ENCODE data around the gene CCSER1.

CCSER1 gene

GRCh38 chr4:90614371-90614770, 487.2 kb downstream of the CCSER1 start:
- ChIA-PET CTCF (interaction anchor here (1.5 to 2.4 kb wide), 2 partner anchors 10 to 16 kb away, joined by 3 to 5 read pairs; no protein-coding TSS in a partner anchor), POLR2A (no interaction called here)
- no peak for DNase-seq (ENCODE audit: extremely low spot score)
- no peak for TF ChIP-seq CTCF (IDR thresholded peaks at IDR 0.05; ENCODE audit: control extremely low read depth, extremely low read depth, low read depth, missing control alignments)

GRCh38 chr4:90621080-90621479, 493.9 kb downstream of the CCSER1 start:
- no peak for TF ChIP-seq CTCF (IDR thresholded peaks at IDR 0.05; ENCODE audit: control extremely low read depth, extremely low read depth, low read depth, missing control alignments)
- DNase-seq (ENCODE audit: extremely low spot score) = no peak
- POLR2A ChIA-PET = no interaction called here
- CTCF ChIA-PET = no interaction called here

- CTCF ChIA-PET = no interaction called here
- no peak for TF ChIP-seq CTCF (IDR thresholded peaks at IDR 0.05; ENCODE audit: control extremely low read depth, extremely low read depth, low read depth, missing control alignments)
- POLR2A ChIA-PET = no interaction called here
- DNase-seq (ENCODE audit: extremely low spot score) = no peak
Observed at GRCh38 chr4:90624781-90625180, 497.6 kb downstream of the CCSER1 start.

- no peak for TF ChIP-seq CTCF (IDR thresholded peaks at IDR 0.05; ENCODE audit: control extremely low read depth, extremely low read depth, low read depth, missing control alignments)
- CTCF ChIA-PET = no interaction called here
- DNase-seq (ENCODE audit: extremely low spot score) = no peak
- POLR2A ChIA-PET = no interaction called here
Observed at GRCh38 chr4:90641861-90642599, 514.8 kb downstream of the CCSER1 start.

- TF ChIP-seq CTCF (IDR thresholded peaks at IDR 0.05; ENCODE audit: control extremely low read depth, extremely low read depth, low read depth, missing control alignments) = no peak
- ChIA-PET CTCF (no interaction called here), POLR2A (no interaction called here)
- DNase-seq (ENCODE audit: extremely low spot score) = no peak
Observed at GRCh38 chr4:90643156-90643555, 516.0 kb downstream of the CCSER1 start.

GRCh38 chr4:90648311-90648710, 521.1 kb downstream of the CCSER1 start:
- ChIA-PET CTCF (no interaction called here), POLR2A (no interaction called here)
- no peak for DNase-seq (ENCODE audit: extremely low spot score)
- no peak for TF ChIP-seq CTCF (IDR thresholded peaks at IDR 0.05; ENCODE audit: control extremely low read depth, extremely low read depth, low read depth, missing control alignments)
